Nephron (organoid): ENCODE data around the gene RSRC1.
"Not testable (repeated sequence)": the region's sequence is repeated elsewhere in the genome, so short reads cannot be mapped to it uniquely, and the experiment has no call there.

Source experiments
- H3K27ac Mint-ChIP-seq, 3 experiments: 2 replicates each; pipeline ENCODE4 v1.8.0; 2020; ENCODE audit warnings: mixed read lengths in 3 of 3, mild to moderate bottlenecking in 2 of 3, moderate library complexity in 1 of 3
- H3K27me3 Mint-ChIP-seq: 2 replicates; pipeline ENCODE4 v1.8.0; 2021; ENCODE audit warnings: low read depth, mild to moderate bottlenecking, moderate library complexity, mixed read lengths
- H3K36me3 Mint-ChIP-seq: 2 replicates; pipeline ENCODE4 v1.8.0; 2020; ENCODE audit warnings: low read depth, mixed read lengths
- H3K4me1 Mint-ChIP-seq: 2 replicates; pipeline ENCODE4 v1.8.0; 2020; ENCODE audit warnings: mixed read lengths
- H3K4me3 Mint-ChIP-seq, 3 experiments: 2 replicates each; pipeline ENCODE4 v1.8.0; 2020; ENCODE audit warnings: mild to moderate bottlenecking in 3 of 3, mixed read lengths in 3 of 3, moderate library complexity in 2 of 3
- H3K9me3 Mint-ChIP-seq: 2 replicates; pipeline ENCODE4 v1.8.0; 2020; ENCODE audit warnings: mixed read lengths
- CTCF ChIP-seq, 3 experiments: fragments of 200-600 bp; sonication (generic); IDR thresholded peaks; one replicate each; pipeline ENCODE4 v1.5.0; 2021; ENCODE audit warnings: antibody characterized with exemption in 3 of 3; ENCODE audit not compliant: unreplicated experiment in 3 of 3

Gene RSRC1

GRCh38 chr3:158111861-158112260 is 2.0 kb downstream of the RSRC1 start:
- no peak for TF ChIP-seq CTCF (IDR thresholded peaks at IDR 0.05; ENCODE audit: unreplicated experiment in 3 of 3)
- H3K36me3 Mint-ChIP-seq = peaks cover 33% of the 10 kb centered on the region
- H3K9me3 Mint-ChIP-seq = peaks cover 18% of the 10 kb centered on the region
- peaks cover 23% of the 10 kb centered on the region for H3K4me1 Mint-ChIP-seq
- H3K27me3 Mint-ChIP-seq = peaks cover 39% of the 10 kb centered on the region
- H3K27ac Mint-ChIP-seq = peak overlapping the region in 1 of 3 experiments; percentile 34
- peak overlapping the region; percentile 69 to 78 (median 71) for H3K4me3 Mint-ChIP-seq

GRCh38 chr3:158113595-158113994 is 3.7 kb downstream of the RSRC1 start:
- not testable (repeated sequence) for H3K27ac Mint-ChIP-seq, H3K4me3 Mint-ChIP-seq
- H3K4me1 Mint-ChIP-seq = peaks cover 14% of the 10 kb centered on the region
- H3K27me3 Mint-ChIP-seq = peaks cover 22% of the 10 kb centered on the region
- peaks cover 18% of the 10 kb centered on the region for H3K9me3 Mint-ChIP-seq
- H3K36me3 Mint-ChIP-seq = peaks cover 33% of the 10 kb centered on the region

- H3K27ac Mint-ChIP-seq = no peak overlapping the region
- H3K36me3 Mint-ChIP-seq = peaks cover 36% of the 10 kb centered on the region
- H3K4me3 Mint-ChIP-seq = no peak overlapping the region
- no peaks in the 10 kb centered on the region for H3K27me3 Mint-ChIP-seq
- H3K4me1 Mint-ChIP-seq = no peaks in the 10 kb centered on the region
- TF ChIP-seq CTCF (IDR thresholded peaks at IDR 0.05; ENCODE audit: unreplicated experiment in 3 of 3) = no peak
- peaks cover 6% of the 10 kb centered on the region for H3K9me3 Mint-ChIP-seq
These were observed 10.4 kb downstream of the RSRC1 start for GRCh38 chr3:158120330-158120729.

- no peaks in the 10 kb centered on the region for H3K4me1 Mint-ChIP-seq
- H3K4me3 Mint-ChIP-seq = no peak overlapping the region
- H3K9me3 Mint-ChIP-seq = peaks cover 14% of the 10 kb centered on the region
- no peaks in the 10 kb centered on the region for H3K27me3 Mint-ChIP-seq
- peaks cover 46% of the 10 kb centered on the region for H3K36me3 Mint-ChIP-seq
- H3K27ac Mint-ChIP-seq = no peak overlapping the region
- no peak for TF ChIP-seq CTCF (IDR thresholded peaks at IDR 0.05; ENCODE audit: unreplicated experiment in 3 of 3)
These were observed 11.4 kb downstream of the RSRC1 start for GRCh38 chr3:158121295-158121694.

GRCh38 chr3:158122721-158123120 is 12.8 kb downstream of the RSRC1 start:
- H3K36me3 Mint-ChIP-seq = peaks cover 60% of the 10 kb centered on the region
- not testable (repeated sequence) for H3K27ac Mint-ChIP-seq, H3K27me3 Mint-ChIP-seq, H3K4me3 Mint-ChIP-seq, H3K4me1 Mint-ChIP-seq
- H3K9me3 Mint-ChIP-seq = peaks cover 27% of the 10 kb centered on the region

- Mint-ChIP-seq H3K4me1 (no peaks in the 10 kb centered on the region), H3K9me3 (peaks cover 30% of the 10 kb centered on the region), H3K27me3 (no peaks in the 10 kb centered on the region), H3K4me3 (no peak overlapping the region), H3K27ac (no peak overlapping the region), H3K36me3 (peaks cover 83% of the 10 kb centered on the region)
- TF ChIP-seq CTCF (IDR thresholded peaks at IDR 0.05; ENCODE audit: unreplicated experiment in 3 of 3) = no peak
These were observed 17.6 kb downstream of the RSRC1 start for GRCh38 chr3:158127250-158128219.

GRCh38 chr3:158128755-158129154 is 18.9 kb downstream of the RSRC1 start:
- no peak for TF ChIP-seq CTCF (IDR thresholded peaks at IDR 0.05; ENCODE audit: unreplicated experiment in 3 of 3)
- no peaks in the 10 kb centered on the region for H3K4me1 Mint-ChIP-seq
- H3K27me3 Mint-ChIP-seq = no peaks in the 10 kb centered on the region
- no peak overlapping the region for H3K4me3 Mint-ChIP-seq
- H3K27ac Mint-ChIP-seq = no peak overlapping the region
- peaks cover 28% of the 10 kb centered on the region for H3K9me3 Mint-ChIP-seq
- H3K36me3 Mint-ChIP-seq = peaks cover 76% of the 10 kb centered on the region
